Islet of Langerhans (tissue), 1 donor: ENCODE results near the gene MRPL36.
"Not testable (repeated sequence)": the region's sequence is repeated elsewhere in the genome, so short reads cannot be mapped to it uniquely, and the experiment has no call there.

Experiments
- FAIRE-seq: peaks from one replicate; lab custom pipeline; 2011; peaks lifted over from hg19 to GRCh38; lab: Jason Lieb, UNC

MRPL36 gene

DNA sequence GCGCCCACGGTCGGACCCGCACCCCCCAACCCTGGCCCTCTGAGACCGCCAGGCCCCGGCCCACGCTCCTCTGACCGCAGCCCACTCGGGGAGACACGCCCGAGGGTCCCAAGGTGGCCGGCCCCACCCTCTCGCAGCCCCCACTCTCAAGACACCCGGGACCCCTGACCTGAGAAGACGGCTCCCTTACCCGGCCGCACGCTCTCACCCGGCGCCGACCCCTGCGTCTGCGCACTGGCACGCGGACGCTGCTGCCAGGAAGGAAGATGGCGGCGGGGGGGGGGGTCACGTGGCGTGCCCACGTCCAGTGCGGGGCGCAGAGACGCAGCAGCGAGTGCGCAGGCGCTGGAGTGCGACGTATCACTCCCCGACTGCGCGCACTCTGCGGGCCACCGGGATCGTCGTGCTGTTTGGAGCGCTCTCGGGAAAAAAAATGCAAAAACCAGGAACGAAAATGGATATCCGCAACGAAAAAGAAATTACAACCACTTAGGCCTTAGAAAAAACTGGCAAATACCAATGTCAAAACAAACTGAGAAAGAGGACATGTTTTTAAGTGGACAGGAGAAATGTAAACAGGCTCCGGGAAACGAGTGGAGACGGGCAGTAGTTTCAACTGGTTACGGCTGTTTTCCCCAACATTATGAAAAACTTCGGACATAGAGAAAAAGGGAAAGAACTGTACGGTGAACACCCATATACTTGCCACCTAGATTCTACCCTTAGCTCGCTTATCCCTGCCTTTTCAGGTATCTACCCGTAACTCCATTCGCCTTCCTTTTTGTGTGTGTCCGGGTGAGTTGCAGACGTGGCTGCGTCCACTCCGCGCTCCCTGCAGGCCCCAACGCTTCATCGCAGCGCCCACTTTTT is at the start of gene MRPL36:
Gene MRPL36 (minus strand): TSS at position 236 of the 870 bp plus-strand sequence. CDS start 902 bp downstream, outside the sequence.
- FAIRE-seq: no peak

DNA sequence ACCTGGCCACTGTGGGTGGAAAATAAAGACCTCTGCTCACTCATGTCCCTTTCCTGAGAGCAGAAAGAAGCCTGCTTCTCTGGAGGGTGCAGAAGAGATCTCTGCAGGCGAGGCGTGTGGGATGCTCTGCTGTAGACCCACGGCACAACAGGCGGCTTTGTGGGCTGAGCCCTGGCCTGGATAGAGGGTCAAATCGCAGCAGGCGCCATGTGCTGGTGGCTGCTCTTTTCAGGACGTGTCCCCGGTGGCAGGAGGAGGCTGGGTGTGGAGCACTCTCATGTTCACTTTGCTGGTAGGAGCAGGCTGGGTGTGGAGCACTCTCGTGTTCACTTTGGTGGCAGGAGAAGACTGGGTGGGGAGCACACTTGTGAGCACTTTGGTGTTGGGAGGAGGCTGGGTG is 48.0 kb upstream of the MRPL36 start:
- FAIRE-seq: no peak

DNA sequence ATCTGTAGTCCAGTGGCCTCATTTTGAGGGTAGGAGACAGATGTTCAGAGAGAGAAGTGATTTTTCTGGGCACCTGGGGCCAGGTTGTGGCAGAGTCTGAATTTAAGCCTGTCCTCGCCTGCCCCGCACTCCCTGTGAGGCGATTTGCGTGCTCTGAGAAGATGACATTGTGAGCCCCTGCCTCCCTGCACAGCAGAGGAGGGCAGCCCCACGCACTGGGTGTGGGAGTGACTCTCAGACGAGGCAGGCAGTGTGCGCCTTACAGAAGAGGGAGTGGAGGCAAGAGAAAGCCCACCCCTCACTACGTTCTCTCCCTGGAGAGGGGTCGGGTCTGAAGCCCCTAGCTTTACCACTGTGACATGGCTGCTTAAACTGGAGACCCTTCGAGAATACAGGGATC is 47.4 kb upstream of the MRPL36 start:
- FAIRE-seq: no peak

DNA sequence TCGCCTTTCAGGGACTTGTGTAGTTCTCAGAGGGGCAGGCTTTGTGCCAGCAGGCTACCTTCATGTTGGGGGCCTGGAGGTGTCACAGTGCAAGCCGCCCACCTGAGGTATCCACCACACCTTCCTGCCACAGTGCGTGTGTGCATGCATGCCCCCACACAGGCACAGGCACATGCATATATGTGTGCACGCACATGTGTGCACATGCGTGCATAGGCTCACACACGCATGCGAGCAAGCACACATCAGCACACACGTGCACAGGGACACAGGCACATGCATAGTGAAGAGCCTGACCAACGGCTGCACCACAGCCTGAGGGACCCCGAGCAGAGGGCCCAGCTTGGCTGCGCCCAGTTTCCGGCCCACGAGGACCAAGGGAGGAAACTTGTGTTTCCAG is 46.9 kb upstream of the MRPL36 start:
- no peak for FAIRE-seq

DNA sequence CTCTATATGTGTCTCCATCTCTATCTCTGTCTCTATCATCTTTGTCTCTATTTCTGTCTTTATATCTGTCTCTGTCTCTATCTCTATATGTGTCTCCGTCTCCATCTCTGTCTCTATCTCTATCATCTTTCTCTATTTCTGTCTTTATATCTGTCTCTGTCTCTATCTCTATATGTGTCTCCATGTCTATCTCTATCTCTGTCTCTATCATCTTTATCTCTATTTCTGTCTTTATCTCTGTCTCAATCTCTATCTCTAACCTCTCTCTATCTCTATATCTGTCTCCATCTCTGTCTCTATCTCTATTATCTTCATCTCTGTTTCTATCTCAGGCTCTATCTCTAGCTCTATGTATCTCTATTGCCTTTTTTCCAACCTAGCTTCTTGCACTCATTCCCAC is 46.1 kb upstream of the MRPL36 start:
- FAIRE-seq: no peak

DNA sequence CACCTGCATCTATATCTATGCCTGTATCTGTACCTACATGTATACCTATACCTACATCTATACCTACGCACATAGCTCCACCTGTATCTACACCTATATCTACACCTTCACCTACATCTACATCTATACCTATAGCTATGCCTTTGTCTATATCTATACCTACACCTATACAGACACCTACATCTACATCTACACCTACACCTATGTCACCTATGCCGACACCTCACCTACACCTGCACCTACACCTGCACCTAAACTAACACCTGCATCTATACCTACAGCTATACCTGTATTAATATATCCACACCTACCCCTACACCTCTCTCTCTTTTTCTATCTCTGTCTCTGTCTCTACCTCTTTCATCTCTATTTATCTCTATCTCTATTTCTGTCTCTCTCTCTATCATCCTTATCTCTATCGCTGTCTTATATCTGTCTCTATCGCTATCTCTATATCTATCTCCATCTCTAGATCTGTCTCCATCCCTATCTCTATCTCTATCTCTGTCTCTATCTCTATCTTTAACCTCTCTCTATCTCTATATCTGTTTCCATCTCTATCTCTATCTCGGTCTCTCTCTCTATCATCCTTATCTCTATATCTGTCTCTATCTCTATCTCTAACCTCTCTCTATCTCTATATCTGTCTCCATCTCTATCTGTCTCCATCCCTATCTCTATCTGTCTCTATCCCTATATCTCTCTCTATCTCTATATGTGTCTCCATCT is 45.2 kb upstream of the MRPL36 start:
- FAIRE-seq: no peak

DNA sequence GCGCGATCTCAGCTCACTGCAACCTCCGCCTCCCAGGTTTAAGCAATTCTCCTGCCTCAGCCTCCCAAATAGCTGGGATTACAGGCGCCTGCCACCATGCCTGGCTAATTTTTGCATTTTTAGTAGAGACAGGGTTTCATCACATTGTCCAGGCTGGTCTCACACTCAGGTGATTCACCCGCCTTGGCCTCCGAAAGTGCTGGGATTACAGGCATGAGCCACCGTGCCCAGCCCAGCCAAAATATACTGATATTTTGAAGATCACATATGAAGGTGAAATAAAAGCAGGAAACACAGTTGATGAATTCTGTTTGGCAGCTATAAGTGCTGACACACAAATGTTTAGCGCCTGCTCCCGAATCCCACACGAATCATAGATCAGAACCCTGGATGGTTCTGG is 44.1 kb upstream of the MRPL36 start:
- FAIRE-seq: not testable (repeated sequence)

DNA sequence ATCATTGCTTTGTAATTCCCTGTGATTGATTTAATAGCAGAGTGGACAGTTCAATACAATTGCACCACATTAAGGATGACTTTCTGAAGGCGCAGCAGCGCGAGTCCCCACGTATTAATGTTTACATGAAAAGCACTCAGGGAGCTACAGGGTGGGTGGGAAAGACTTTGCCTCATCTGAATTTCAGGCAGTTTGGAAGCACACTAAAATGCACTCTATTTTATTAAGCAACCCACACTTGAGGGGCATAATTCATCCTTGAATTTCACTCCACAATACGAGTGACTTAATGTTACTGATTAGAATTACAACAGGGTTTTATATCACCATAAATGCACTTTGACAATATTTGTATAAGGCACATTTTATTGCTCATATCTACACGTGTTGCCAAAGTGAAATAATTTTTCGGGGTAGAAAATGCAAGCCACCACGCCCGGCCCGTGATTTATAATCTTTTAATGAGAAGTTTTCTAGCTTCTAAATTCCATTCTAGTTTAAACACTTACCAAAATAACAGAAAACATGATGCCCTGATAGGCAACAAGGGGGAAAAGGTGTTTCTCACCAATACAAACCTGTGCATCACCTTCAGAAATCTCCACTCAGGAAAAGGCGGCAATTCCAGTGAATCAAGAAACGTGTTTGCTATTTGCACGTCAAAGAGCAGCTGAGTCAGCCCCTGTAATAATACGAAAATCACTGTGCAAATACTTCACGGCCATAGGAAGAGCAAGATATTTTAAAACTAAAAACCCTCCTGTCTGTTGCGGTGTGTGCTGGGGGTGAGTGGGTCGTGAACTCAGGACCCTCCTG is 42.6 kb upstream of the MRPL36 start:
- FAIRE-seq: no peak

DNA sequence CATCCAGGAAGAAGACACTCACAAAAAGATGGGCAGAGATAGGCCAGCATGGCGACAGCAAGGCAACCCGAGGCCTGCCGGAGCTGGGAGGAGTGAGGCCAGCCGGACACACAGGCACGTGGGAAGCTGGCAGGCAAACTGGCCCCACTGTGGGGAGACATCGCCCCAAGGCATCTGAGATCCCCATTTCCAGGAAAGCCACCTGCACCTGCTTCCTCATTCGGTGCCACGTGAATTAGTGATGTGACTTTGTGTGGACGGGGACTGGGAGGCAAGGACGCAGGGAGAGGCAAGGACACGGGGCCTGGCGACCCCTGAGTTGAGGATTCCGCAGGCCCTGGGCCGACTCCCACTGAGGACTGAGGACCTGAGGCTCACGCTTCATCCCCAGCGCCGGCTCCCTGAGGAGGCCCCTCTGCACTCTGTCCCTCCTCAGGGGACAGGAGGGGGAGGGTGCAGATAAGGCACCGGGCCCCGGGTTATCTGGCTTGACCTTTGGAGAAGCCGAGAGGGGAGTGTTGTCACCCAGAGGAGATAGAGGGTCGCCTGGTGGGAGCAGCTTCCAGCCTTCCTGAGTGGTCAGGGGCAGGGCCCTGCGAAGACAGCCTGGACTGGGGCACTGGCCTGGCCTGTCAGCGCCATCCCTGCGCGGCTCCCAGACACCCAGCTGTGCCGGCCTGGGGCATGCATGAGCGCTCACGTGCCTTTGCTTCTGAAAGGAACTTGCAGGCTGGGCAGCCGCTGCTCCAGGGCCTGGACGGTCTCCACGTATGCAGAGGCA is 41.3 kb upstream of the MRPL36 start:
- FAIRE-seq: no peak

DNA sequence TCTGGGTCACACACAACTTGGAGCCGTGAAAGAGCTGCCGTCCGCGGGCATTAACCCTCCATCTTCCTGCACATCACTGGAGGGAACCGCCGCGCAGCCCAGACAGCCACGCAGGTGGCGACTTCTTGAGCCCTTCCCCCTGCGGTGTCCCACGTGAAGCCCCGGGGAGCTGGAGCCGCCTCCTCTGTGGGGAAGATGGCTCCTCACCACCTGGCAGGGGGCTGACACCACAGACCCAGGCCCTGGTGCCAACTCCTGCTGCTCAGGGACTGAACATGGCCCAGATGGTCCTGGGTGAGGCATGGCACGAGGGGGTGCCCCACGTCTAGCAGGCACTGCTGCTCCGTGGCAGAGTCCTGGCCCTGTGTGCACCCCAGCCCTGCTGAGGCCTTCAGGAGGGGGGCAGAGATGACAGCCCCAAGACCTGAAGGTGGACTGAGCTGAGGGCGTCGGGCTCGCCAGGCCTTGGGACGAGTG is 40.5 kb upstream of the MRPL36 start:
- FAIRE-seq: no peak

DNA sequence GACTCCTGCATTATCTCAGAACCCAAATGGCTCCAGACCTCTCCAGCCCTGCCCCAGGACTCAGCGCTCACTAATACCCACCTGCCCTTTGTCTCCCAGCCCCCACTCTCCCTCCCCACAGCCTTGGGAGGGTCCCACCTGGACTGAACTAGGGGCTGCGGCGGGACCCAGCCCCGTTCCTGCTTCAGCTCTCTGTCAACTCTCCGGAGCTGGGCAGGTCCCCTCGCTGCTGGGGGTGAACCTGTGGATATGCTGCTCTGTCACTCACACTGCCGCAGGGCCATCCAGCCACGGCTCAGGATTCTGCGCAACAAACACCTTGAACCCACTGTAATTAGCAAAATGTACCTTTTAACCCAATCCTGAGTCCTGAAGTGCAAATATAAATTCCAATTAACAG is 38.4 kb upstream of the MRPL36 start:
- no peak for FAIRE-seq

DNA sequence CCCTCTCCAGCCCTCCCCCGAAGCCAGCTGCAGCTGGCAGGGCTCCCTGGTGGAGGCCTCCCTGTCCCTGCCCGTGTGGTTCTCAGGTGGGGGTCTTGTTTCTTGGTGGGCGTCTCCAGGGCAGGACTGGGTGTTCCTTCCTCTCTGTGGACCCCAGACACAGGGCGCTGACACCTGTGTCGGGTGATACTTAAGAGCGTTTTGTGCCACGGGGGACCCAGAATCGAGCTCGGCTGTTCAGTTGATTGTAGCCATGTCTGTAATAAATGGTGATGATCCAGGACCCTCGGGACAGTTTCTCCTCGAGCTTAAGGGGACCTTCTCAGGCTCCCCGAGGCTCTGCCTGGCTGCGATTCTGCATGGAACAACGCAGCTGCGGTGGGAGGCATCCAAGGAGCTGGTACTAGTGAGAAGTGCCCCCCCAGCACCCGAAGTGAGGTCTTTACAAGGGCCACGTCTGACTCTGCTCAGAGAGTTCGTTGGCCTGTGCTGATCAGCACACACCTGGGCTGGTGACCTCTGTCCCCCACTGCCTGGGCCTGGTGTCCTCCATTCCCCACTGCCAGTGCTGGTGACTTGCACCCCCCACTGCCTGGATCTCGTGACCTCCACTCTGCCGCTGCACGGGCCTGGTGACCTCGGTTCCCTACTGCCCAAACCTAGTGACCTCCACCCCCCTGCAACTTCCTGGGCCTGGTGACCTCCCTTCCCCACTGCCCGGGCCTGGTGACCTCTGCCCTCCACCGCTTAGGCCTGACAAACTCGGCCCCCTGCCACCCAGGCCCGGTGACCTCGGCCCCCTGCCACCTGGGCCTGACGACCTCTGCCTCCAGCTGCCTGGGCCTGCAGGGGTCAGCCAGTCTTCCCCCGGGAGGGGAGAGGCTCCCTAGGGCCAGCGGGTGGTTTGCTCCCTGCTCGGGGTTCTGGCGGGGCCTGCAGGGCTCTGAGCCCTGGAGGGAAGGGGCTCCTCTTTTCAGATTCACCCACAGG is 37.5 kb upstream of the MRPL36 start:
- FAIRE-seq: no peak

DNA sequence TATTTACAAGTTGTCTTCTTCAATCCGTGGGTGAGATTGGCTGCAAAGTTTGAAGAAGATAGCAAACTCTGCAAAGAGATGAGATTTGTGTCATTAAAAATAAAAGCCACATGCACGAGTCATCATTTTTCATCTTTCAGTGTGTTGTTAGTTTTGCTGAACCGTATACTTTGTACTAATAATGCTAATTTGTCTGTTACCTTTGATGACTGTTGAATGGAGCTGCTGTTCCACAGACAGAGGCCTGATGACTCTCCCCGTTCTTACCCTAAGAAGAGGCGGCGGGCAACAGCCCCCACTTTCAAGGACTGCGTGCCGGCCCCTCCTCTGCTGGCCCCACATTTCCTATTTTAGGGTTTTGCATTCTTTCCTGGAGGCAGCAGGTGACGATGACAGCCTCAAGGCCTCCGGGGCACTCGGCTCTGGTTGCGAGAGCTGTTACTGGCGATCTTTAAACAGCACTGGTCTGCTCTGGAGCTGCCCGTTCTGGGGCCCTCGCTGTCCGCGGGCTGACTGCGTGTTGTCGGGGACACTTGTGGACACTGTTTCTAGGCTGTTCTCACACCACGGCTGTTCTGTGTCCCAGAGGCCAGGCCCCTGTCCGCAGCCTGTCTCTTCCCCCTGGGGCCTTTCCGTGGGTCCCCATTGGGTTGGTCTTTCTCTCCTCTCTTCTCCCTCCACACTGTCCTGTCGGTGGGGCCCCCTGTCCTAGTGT is 36.7 kb upstream of the MRPL36 start:
- no peak for FAIRE-seq

DNA sequence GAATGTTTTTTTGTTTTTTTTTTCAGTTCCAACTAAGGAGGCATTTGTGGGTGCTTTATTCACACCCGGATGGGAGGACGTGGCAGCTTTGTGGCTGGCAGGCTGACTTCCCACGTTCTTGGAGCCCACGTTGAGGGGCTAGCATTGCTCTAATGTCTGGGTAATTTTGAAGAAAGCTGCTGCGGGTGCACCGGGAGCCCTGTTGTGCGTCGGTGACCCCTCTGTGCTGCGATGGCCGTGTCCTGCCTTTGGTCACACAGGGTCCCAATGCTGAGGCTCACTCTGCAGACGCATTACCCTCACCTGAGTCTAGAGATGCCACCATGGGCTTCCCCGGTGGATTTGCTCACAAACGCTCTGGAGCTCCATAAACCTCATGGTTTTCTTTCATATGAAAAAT is 35.8 kb upstream of the MRPL36 start:
- no peak for FAIRE-seq

DNA sequence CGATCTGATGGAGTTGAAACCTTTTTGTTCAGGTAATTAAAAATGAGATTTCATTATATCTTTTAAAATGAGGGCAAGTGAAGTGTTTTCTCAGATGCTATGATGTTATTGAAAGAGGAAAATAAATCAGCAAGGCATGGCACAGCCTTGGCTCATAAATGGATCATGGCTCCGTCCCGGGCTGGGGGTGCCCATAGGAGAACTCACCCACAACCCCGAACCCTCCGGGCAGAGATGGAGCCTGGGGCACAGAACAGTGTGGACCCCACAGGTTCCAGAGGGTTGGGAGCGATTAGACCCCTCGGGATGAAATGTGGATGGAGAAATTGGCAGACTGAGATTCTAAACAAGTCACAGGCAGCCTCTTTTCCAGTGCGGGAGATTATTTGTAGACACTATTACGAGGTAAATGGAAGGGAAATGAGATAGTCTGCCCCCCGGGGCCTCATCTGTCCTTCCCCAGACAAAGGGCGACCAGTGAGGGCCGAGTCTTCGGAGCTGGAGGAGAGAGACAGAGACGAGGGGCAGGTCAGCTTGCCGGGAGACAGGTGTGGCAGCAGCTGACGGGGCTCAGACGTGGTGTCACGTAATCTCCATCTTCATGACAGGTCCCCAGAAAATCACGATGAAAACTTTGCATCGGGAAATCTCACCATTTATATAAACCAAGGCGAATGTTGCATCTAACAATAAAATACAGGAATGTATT is 35.2 kb upstream of the MRPL36 start:
- no peak for FAIRE-seq

DNA sequence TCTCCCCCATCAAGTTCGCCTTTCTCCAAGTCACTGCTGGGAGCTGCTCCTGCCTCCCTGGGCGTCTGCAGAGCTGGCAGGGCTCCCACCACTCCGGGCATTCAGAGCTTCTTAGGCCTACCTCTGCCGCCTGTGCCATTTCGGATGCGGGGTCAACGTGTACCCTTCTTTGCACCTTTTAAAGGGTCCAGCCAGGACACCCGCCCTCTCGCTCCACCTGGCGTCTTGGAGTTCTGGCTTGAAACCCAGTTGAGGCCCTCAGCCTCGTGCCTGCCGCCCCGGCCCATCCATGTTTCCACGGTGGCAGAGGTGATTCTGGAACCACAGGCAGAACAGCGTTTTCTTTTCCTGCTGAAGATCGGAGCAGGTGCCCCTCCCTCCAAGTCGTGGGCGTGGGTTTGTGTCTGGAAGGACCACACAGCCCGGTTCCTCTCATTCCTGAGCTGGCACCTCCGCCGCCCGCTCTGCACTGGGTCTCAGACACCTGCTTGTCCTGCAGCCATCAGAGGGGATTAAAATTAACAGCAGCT is 34.5 kb upstream of the MRPL36 start:
- no peak for FAIRE-seq

DNA sequence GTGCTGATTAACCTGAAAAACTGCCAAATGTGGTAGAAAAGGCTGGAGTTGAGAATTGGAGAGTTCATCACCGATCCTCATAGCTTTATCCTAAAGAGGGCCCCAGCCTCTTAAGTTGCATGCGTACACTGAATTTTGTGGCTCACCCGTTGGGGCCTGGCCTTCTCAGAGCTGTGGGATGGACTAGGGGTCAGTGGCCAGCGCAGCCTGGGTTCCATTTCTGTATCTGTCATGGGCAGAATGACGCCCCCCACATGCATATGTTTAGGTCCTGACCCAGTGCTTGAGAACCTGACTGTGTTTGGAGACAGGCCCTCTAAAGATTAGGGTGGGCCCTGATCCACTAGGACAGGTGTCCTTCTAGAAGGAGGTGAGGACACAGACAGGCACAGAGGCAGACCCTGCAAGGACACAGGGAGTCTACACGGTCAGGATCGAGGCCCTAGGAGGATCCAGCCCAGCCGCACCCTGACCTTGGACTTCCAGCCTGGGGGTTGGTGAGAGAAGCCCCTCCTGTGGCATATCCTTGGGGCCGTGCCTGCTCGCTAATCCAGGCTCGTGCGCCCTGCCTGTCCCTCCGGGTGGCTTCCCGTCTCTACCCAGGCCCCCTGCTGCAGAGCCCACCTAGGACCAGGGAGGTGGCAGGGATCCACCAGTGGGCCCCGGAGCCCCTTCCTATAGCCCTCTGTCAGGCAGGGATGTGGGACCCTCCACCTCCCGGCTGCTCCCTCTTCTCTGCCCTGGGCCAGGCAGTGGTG is 33.8 kb upstream of the MRPL36 start:
- FAIRE-seq: no peak
